ENCODE measurements around the gene MESP2.

- no peak for TF ChIP-seq CTCF (conservative IDR thresholded peaks at IDR 0.05 in 1 of 2, IDR thresholded peaks at IDR 0.05 in 1 of 2; ENCODE audit: extremely low read depth in 1 of 2, insufficient read depth in 1 of 2, low read depth in 1 of 2, low read length in 2 of 2)
- no peak for TF ChIP-seq EZH2 (IDR thresholded peaks at IDR 0.05; ENCODE audit: borderline replicate concordance, low read length)
These were observed 29.4 kb downstream of the MESP2 start for GRCh38 chr15:89805241-89806209.
